Right atrium auricular region (tissue), 2 donors: ENCODE data around the gene PCDHGB5. TPM values are rescaled to one million over a fixed set of nuclear protein-coding genes. Genes with fewer than 3 reads are reported as not detected.
"Not testable (repeated sequence)": the region's sequence is repeated elsewhere in the genome, so short reads cannot be mapped to it uniquely, and the experiment has no call there.

Experiments
- DNase-seq: peaks from one replicate; pipeline ENCODE4 v3.0.0-alpha.2; 2019; ENCODE audit warnings: low spot score
- H3K27ac ChIP-seq, 2 donors: fragments of 200-600 bp; sonication (generic); 1 replicate in 1 of 2; 2 replicates in 1 of 2; pipeline ENCODE4 v1.5.1; 2016 to 2019
- H3K27me3 ChIP-seq, 2 donors: fragments of 200-600 bp; sonication (generic); one replicate each; pipeline versions ENCODE4 v1.5.1 to v1.6.0; 2017 to 2019
- H3K36me3 ChIP-seq: fragments of 200-600 bp; sonication (generic); one replicate; pipeline ENCODE4 v1.5.1; 2016
- H3K4me1 ChIP-seq, 2 donors: fragments of 200-600 bp; sonication (generic); one replicate each; pipeline versions ENCODE4 v1.5.1 to v1.6.0; 2017 to 2019
- H3K4me3 ChIP-seq, 2 donors: fragments of 200-600 bp; sonication (generic); 1 replicate in 1 of 2; 2 replicates in 1 of 2; pipeline ENCODE4 v1.5.1; 2017 to 2019; ENCODE audit warnings: mild to moderate bottlenecking in 1 of 2, moderate library complexity in 1 of 2
- H3K9me3 ChIP-seq, 2 donors: fragments of 200-600 bp; sonication (generic); one replicate each; pipeline ENCODE4 v1.5.1; 2019
- total RNA-seq, 2 donors: library from RNA; depleted of rRNA; stranded (reverse); fragments of >200 nt; gene quantifications; one replicate each; pipeline ENCODE4 v1.1.0, GENCODE V29; 2016
- TF ChIP-seq, protein P1 (sequence below), 2 donors: fragments of 200-600 bp; sonication (generic); IDR thresholded peaks; one replicate each; pipeline ENCODE4 v1.5.1; 2019; ENCODE audit warnings: antibody characterized with exemption in 2 of 2

Gene PCDHGB5
- total RNA-seq, 2 donors from 2014 or later = 9.7 TPM

DNA sequence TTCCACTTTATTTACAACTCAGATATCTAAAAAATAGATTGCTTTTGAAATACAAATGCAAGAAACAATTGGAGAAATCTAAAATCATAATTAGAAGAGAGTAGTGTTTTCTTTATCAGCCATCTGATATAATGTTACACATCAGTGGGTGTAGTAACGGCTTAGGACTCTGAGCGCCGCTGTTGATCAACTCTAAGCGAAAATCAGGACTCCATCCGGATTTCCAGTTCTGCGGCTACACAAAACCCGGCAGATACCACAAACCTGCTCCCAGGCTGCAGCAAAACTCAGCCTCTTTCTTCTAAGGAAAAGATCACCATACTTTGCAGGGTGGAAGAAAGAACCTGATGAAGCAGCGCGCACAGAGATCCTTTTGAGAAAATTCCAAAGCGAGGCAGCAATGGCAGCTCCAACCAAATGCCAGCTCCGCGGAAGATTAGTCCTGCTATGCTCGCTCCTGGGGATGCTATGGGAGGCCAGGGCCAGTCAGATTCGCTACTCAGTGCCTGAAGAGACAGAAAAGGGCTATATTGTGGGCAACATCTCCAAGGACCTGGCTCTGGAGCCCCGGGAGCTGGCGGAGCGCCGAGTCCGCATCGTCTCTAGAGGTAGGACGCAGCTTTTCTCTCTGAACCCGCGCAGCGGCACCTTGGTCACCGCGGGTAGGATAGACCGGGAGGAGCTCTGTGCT is 5.0 kb downstream of the PCDHGB5 start, which contains the start of gene PCDHGA9:
Gene PCDHGA9 (plus strand): TSS at position 226 of the 691 bp plus-strand sequence. CDS start 175 bp downstream, at position 401.
- Histone ChIP-seq H3K27me3 (no peaks in the 10 kb centered on the region), H3K4me3 (peak within 1 kb of the TSS in 1 of 2 donors; percentile 13), H3K27ac (no peak within 1 kb of the TSS), H3K36me3 (peaks cover 8% of the 10 kb centered on the region), H3K9me3 (peaks cover 34 to 92% of the 10 kb centered on the region in 2 donors), H3K4me1 (peaks cover 0 to 11% of the 10 kb centered on the region in 2 donors)
- TF ChIP-seq, protein P1, sequence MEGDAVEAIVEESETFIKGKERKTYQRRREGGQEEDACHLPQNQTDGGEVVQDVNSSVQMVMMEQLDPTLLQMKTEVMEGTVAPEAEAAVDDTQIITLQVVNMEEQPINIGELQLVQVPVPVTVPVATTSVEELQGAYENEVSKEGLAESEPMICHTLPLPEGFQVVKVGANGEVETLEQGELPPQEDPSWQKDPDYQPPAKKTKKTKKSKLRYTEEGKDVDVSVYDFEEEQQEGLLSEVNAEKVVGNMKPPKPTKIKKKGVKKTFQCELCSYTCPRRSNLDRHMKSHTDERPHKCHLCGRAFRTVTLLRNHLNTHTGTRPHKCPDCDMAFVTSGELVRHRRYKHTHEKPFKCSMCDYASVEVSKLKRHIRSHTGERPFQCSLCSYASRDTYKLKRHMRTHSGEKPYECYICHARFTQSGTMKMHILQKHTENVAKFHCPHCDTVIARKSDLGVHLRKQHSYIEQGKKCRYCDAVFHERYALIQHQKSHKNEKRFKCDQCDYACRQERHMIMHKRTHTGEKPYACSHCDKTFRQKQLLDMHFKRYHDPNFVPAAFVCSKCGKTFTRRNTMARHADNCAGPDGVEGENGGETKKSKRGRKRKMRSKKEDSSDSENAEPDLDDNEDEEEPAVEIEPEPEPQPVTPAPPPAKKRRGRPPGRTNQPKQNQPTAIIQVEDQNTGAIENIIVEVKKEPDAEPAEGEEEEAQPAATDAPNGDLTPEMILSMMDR (IDR thresholded peaks at IDR 0.05) = peak; percentile 7 to 40
- DNase-seq = no peak

DNA sequence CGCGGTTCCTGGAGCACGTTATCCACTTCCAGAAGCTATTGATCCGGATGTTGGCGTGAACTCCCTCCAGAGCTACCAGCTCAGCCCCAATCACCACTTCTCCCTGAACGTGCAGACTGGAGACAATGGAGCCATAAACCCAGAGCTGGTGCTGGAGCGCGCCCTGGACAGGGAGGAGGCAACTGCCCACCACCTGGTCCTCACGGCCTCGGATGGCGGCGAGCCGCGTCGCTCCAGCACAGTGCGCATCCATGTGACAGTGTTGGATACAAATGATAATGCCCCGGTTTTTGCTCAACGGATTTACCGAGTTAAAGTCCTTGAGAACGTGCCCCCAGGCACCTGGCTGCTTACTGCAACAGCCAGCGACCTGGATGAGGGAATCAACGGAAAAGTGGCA is 5.6 kb downstream of the PCDHGB5 start:
- Histone ChIP-seq H3K36me3 (peaks cover 8% of the 10 kb centered on the region), H3K9me3 (peaks cover 36 to 98% of the 10 kb centered on the region in 2 donors), H3K4me3 (no peak overlapping the region), H3K27ac (no peak overlapping the region), H3K27me3 (no peaks in the 10 kb centered on the region), H3K4me1 (peaks cover 0 to 11% of the 10 kb centered on the region in 2 donors)
- TF ChIP-seq, protein P1 (IDR thresholded peaks at IDR 0.05) = no peak
- DNase-seq = no peak

DNA sequence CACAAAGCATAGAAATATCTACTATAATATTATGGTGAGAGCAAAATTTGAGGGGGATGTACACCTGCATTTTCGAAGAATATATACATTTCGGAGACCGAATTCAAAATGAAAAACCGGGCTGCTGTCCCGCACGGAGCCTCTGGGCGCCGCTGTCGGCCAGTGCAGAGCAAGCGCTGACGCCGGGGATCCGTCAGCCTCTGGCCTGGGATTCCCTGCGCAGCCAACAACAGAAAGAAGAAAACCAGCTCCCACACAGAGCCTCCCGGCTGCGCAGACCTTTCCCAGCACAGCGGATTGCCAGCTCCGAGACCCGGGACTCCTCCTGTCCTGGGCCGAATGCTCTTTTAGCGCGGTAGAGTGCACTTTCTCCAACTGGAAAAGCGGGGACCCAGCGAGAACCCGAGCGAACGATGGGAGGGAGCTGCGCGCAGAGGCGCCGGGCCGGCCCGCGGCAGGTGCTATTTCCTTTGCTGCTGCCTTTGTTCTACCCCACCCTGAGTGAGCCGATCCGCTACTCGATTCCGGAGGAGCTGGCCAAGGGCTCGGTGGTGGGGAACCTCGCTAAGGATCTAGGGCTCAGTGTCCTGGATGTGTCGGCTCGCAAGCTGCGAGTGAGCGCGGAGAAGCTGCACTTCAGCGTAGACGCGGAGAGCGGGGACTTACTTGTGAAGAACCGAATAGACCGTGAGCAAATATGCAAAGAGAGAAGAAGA is 10.2 kb downstream of the PCDHGB5 start, which contains the start of gene PCDHGB6:
Gene PCDHGB6 (plus strand): TSS at position 232 of the 716 bp plus-strand sequence. CDS start 182 bp downstream, at position 414.
- TF ChIP-seq, protein P1 (IDR thresholded peaks at IDR 0.05) = peak; percentile 73 to 77
- H3K27me3 ChIP-seq = not testable (repeated sequence)

DNA sequence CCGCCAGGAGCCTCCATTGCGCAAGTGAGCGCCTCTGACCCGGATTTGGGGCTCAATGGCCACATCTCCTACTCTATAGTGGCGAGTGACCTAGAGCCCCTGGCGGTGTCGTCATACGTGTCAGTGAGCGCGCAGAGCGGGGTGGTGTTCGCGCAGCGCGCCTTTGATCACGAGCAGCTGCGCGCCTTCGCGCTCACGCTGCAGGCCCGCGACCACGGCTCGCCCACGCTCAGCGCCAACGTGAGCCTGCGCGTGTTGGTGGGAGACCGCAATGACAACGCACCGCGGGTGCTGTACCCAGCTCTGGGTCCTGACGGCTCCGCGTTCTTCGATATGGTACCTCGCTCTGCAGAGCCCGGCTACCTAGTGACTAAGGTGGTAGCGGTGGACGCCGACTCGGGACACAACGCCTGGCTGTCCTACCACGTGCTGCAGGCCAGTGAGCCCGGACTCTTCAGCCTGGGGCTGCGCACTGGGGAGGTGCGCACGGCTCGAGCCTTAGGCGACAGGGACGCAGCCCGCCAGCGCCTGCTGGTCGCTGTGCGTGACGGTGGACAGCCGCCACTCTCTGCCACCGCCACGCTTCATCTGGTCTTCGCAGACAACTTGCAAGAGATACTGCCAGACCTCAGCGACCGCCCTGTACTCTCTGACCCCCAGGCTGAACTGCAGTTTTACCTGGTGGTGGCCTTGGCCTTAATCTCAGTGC is 12.0 kb downstream of the PCDHGB5 start:
- Histone ChIP-seq H3K9me3 (peaks cover 30 to 97% of the 10 kb centered on the region in 2 donors), H3K36me3 (peaks cover 6% of the 10 kb centered on the region), H3K4me3 (no peak overlapping the region), H3K27ac (no peak overlapping the region), H3K27me3 (no peaks in the 10 kb centered on the region), H3K4me1 (peaks cover 0 to 7% of the 10 kb centered on the region in 2 donors)
- no peak for DNase-seq
- TF ChIP-seq, protein P1 (IDR thresholded peaks at IDR 0.05) = no peak

More for the DNA sequence above, 10.2 kb downstream of the PCDHGB5 start, which contains the start of gene PCDHGB6:
- Histone ChIP-seq H3K4me3 (peak within 1 kb of the TSS; percentile 30 to 41), H3K9me3 (peaks cover 34 to 99% of the 10 kb centered on the region in 2 donors), H3K27ac (peak within 1 kb of the TSS in 1 of 2 donors; percentile 34)
- DNase-seq, H3K36me3 ChIP-seq, H3K4me1 ChIP-seq: not testable (repeated sequence)

DNA sequence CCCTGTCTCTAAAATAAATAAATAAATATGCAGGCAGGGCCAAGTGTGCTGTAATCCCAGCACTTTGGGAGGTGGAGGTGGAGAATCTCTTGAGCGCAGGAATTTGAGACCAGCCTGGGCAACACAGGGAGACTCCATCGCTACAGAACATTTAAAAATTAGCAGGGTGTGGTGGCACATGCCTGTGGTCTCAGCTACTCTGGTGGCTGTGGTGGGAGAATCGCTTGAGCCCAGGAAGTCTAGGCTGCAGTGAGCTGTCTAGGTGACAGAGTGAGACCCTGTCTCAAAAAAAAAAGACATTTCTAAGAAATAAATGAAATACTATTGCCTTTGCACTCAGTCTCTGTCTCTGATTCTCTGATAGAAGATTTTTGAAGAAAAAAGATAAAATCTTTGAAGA is 13.8 kb downstream of the PCDHGB5 start:
- DNase-seq = no peak
- no peaks in the 10 kb centered on the region for H3K27me3 ChIP-seq
- H3K4me1 ChIP-seq = peaks cover 0 to 7% of the 10 kb centered on the region in 2 donors
- no peaks in the 10 kb centered on the region for H3K36me3 ChIP-seq
- TF ChIP-seq, protein P1 (IDR thresholded peaks at IDR 0.05) = no peak
- peaks cover 30 to 94% of the 10 kb centered on the region in 2 donors for H3K9me3 ChIP-seq
- no peak overlapping the region for H3K27ac ChIP-seq
- no peak overlapping the region for H3K4me3 ChIP-seq
